Thyroid gland (tissue), 4 donors: ENCODE results near the gene CNNM1.

ENCODE experiments used
- POLR2A ChIP-seq, 2 donors: fragments of 450-650 bp; IDR thresholded peaks; one replicate each; pipeline ENCODE4 v1.6.1; 2017; ENCODE audit warnings: antibody characterized with exemption in 2 of 2, mild to moderate bottlenecking in 2 of 2, moderate library complexity in 1 of 2
- TF ChIP-seq, protein P1 (sequence below), 6 experiments: fragments of 200-600 bp in 3 of 6; fragments of 450-650 bp in 3 of 6; sonication (generic) in 3 of 6; IDR thresholded peaks; one replicate each; pipeline ENCODE4 v1.5.1; 2016 to 2019; ENCODE audit warnings: antibody characterized with exemption in 6 of 6, mild to moderate bottlenecking in 2 of 6, inconsistent platforms in 1 of 6, moderate library complexity in 1 of 6

DNA sequence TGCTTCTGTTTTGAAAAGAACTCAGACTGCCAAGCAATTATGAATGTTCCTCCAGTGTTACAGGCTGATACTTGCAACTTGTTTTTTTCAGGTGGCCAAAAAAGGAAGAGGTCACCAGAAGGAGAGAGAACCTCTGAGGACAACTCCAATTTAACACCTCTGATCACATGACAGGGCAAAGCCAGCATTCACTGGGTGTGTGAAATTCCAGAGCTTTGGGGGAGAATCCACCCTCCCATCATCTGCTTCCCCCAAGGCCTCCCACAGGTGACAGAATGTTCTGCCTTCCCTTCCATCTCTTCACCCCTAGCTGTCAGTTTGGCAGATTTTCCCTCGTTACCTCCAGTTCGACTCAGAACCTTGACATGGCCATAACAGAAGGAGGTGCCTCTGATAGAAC, 62.2 kb downstream of the CNNM1 start:
- TF ChIP-seq, protein P1, sequence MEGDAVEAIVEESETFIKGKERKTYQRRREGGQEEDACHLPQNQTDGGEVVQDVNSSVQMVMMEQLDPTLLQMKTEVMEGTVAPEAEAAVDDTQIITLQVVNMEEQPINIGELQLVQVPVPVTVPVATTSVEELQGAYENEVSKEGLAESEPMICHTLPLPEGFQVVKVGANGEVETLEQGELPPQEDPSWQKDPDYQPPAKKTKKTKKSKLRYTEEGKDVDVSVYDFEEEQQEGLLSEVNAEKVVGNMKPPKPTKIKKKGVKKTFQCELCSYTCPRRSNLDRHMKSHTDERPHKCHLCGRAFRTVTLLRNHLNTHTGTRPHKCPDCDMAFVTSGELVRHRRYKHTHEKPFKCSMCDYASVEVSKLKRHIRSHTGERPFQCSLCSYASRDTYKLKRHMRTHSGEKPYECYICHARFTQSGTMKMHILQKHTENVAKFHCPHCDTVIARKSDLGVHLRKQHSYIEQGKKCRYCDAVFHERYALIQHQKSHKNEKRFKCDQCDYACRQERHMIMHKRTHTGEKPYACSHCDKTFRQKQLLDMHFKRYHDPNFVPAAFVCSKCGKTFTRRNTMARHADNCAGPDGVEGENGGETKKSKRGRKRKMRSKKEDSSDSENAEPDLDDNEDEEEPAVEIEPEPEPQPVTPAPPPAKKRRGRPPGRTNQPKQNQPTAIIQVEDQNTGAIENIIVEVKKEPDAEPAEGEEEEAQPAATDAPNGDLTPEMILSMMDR (IDR thresholded peaks at IDR 0.05) = no peak
- TF ChIP-seq POLR2A (IDR thresholded peaks at IDR 0.05) = no peak
